Body of pancreas (tissue), 4 donors: ENCODE data around the gene DIPK1A.

ENCODE experiments used
- CTCF ChIP-seq, 7 experiments: fragments of 450-650 bp in 4 of 7; fragments of 200-600 bp in 3 of 7; sonication (generic) in 3 of 7; IDR thresholded peaks; one replicate each; pipeline ENCODE4 v1.5.1; 2016 to 2019; ENCODE audit warnings: antibody characterized with exemption in 7 of 7
- POLR2A ChIP-seq, 3 donors: fragments of 450-650 bp; IDR thresholded peaks; one replicate each; pipeline ENCODE4 v1.6.1; 2016; ENCODE audit warnings: antibody characterized with exemption in 3 of 3, mild to moderate bottlenecking in 2 of 3

- no peak for TF ChIP-seq CTCF (IDR thresholded peaks at IDR 0.05)
- no peak for TF ChIP-seq POLR2A (IDR thresholded peaks at IDR 0.05)
Measured at GRCh38 chr1:92985101-92985500, 23.8 kb upstream of the DIPK1A start.
